Measurements from ENCODE around the gene DDX5.

DNA sequence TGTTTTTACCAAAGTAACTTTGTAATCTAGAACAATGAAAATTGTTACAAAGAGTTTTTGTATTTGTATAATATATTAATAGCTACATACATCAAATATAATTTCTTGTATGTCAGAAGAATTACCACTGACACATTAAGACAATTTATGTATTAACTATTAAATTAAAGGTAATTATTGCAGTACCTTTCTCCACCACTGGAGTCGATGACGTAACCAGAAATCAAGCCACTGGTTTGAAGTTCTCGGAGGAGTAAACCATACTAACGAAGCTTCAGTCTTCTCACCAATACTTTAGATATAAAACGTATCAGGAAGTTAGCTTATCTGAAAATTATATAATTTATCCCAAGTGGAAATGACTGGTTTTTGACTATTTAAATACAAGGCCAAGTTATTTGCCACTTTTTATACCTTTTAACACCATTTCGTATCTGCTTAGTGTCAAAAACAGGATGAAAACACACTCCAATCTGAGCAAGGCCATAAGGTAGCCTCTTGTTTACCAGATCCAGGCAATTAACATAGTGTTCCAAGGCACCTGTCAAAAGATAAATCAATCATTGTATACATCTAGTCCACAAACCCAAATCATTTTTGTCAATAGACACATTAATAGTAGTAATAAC, 13.5 kb downstream of the DDX5 start:
- no peak for TF ChIP-seq TAF1 (IDR thresholded peaks at IDR 0.05; ENCODE audit: borderline replicate concordance, insufficient read depth, low read length)
- no peak for TF ChIP-seq REST (IDR thresholded peaks at IDR 0.05; ENCODE audit: insufficient read depth in 1 of 2, low read depth in 2 of 2, low read length in 2 of 2)
- no peak for TF ChIP-seq POLR2AphosphoS5 (IDR thresholded peaks at IDR 0.05; ENCODE audit: low read depth, low read length)
- TF ChIP-seq SIN3A (IDR thresholded peaks at IDR 0.05; ENCODE audit: borderline replicate concordance, insufficient read depth, low read length), result no peak

All from PFSK-1 (cell line).